ENCODE data around the gene EWSR1. TPM values are rescaled to one million over a fixed set of nuclear protein-coding genes. Genes with fewer than 3 reads are reported as not detected.

EWSR1 gene
- total and polyA plus RNA-seq, 2 donors (not counting 1 experiment from before 2014, with no cell fraction given), result 281 to 295 TPM

DNA sequence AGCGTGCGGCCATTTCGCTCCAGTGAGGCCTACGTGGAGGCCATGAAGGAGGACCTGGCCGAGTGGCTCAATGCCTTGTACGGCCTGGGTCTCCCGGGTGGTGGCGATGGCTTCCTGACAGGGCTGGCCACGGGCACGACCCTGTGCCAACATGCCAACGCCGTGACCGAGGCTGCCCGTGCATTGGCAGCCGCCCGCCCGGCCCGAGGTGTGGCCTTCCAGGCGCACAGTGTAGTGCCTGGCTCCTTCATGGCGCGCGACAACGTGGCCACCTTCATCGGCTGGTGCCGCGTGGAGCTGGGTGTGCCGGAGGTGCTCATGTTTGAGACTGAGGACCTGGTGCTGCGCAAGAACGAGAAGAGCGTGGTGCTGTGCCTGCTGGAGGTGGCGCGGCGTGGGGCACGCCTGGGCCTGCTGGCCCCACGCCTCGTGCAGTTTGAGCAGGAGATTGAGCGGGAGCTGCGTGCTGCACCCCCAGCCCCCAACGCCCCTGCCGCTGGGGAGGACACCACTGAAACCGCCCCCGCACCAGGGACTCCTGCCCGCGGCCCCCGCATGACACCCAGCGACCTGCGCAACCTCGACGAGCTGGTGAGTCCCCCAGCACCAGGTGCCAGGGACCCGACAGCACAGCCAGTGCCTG is 40.2 kb downstream of the EWSR1 start:
- Histone ChIP-seq H3K27me3 (replicated peaks in 1 of 4; ENCODE audit: control extremely low read depth in 1 of 4, control insufficient read depth in 3 of 4, insufficient read depth in 4 of 4, low read length in 3 of 4) (peaks cover 0 to 62% (median 26%) of the 10 kb centered on the region in 4 experiments), H2AFZ (ENCODE audit: insufficient read depth, low read depth, low read length, poor library complexity, severe bottlenecking) (no peak overlapping the region), H4K20me1 (ENCODE audit: control insufficient read depth, insufficient read depth, low read length, poor library complexity, severe bottlenecking) (peaks cover under 1% of the 10 kb centered on the region), H3K27ac (ENCODE audit: low read length in 2 of 2) (no peak overlapping the region), H3K4me2 (replicated peaks; ENCODE audit: low read depth, low read length, poor library complexity, severe bottlenecking) (no peak overlapping the region), H3K4me1 (ENCODE audit: control insufficient read depth in 2 of 2, insufficient read depth in 2 of 2, low read length in 2 of 2) (peaks cover 22 to 35% of the 10 kb centered on the region in 2 donors), H3K4me3 (ENCODE audit: control extremely low read depth in 1 of 5, extremely low read depth in 1 of 5, insufficient read depth in 1 of 5, low read depth in 2 of 5, low read length in 4 of 5) (no peak overlapping the region), H3K9me3 (ENCODE audit: control extremely low read depth in 1 of 3, control insufficient read depth in 2 of 3, insufficient read depth in 1 of 3, low read length in 2 of 3) (peaks cover 0 to 22% (median 0%) of the 10 kb centered on the region in 3 donors), H3K36me3 (replicated peaks in 1 of 2; ENCODE audit: control extremely low read depth in 1 of 2, control insufficient read depth in 1 of 2, extremely low read depth in 1 of 2, insufficient read depth in 2 of 2, low read length in 1 of 2) (no peaks in the 10 kb centered on the region), H3K79me2 (ENCODE audit: control insufficient read depth, insufficient read depth, low read length) (peaks cover 2% of the 10 kb centered on the region), H3K9ac (ENCODE audit: low read length) (no peak overlapping the region)
- TF ChIP-seq EZH2 (IDR thresholded peaks at IDR 0.05; ENCODE audit: borderline replicate concordance, insufficient read depth, low read depth, low read length, poor library complexity, severe bottlenecking) (no peak), CTCF (IDR thresholded peaks at IDR 0.05) (no peak)
- Mint-ChIP-seq H3K4me3 (no peak overlapping the region), H3K9me3 (ENCODE audit: insufficient read depth) (no peaks in the 10 kb centered on the region), H3K4me1 (peaks cover 30% of the 10 kb centered on the region), H3K27ac (no peak overlapping the region), H3K27me3 (peaks cover 37% of the 10 kb centered on the region)
- WGBS (ENCODE audit: insufficient coverage), result 89% methylated on average over 49 of the region's 50 CpGs
- no peak for DNase-seq
- ATAC-seq (ENCODE audit: low read depth), result no peak
- ChIA-PET CTCF (no interaction called here), POLR2A (no interaction called here)
- intact Hi-C loops (cut with micrococcal nuclease), result no loop called here

DNA sequence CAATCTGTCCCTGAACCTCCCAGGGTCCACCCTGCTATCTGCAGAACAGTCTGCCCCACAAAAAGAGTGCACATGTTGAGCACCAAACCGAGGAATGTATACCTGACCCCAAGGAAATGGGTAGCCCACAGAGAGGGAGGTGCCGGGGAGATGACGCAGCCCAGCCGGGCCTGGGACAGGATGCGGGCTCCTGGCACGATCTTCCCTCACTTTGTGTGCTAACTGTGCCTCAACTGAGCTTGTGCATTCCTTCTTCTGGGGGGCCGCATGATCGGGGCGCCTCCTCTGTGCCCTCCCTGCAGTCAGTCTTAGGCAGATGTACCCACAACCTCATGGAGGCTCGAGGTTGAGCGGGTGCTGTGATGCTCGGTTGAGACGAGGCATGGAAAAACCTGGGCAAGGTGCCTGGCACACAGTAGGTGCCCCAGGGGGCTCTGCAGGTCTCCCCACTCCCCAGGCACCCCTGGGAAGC is 40.8 kb downstream of the EWSR1 start:
- WGBS (ENCODE audit: insufficient coverage), result 79% methylated on average over 13 of the region's 13 CpGs
- Histone ChIP-seq H2AFZ (ENCODE audit: insufficient read depth, low read depth, low read length, poor library complexity, severe bottlenecking) (no peak overlapping the region), H3K79me2 (ENCODE audit: control insufficient read depth, insufficient read depth, low read length) (peaks cover 2% of the 10 kb centered on the region), H3K9ac (ENCODE audit: low read length) (no peak overlapping the region), H3K4me1 (ENCODE audit: control insufficient read depth in 2 of 2, insufficient read depth in 2 of 2, low read length in 2 of 2) (peaks cover 27 to 40% of the 10 kb centered on the region in 2 donors), H3K4me2 (replicated peaks; ENCODE audit: low read depth, low read length, poor library complexity, severe bottlenecking) (no peak overlapping the region), H3K4me3 (ENCODE audit: control extremely low read depth in 1 of 5, extremely low read depth in 1 of 5, insufficient read depth in 1 of 5, low read depth in 2 of 5, low read length in 4 of 5) (no peak overlapping the region), H3K27ac (ENCODE audit: low read length in 2 of 2) (no peak overlapping the region), H3K9me3 (ENCODE audit: control extremely low read depth in 1 of 3, control insufficient read depth in 2 of 3, insufficient read depth in 1 of 3, low read length in 2 of 3) (peaks cover 0 to 27% (median 0%) of the 10 kb centered on the region in 3 donors), H3K27me3 (replicated peaks in 1 of 4; ENCODE audit: control extremely low read depth in 1 of 4, control insufficient read depth in 3 of 4, insufficient read depth in 4 of 4, low read length in 3 of 4) (peaks cover 0 to 68% (median 30%) of the 10 kb centered on the region in 4 experiments), H4K20me1 (ENCODE audit: control insufficient read depth, insufficient read depth, low read length, poor library complexity, severe bottlenecking) (peaks cover 4% of the 10 kb centered on the region), H3K36me3 (replicated peaks in 1 of 2; ENCODE audit: control extremely low read depth in 1 of 2, control insufficient read depth in 1 of 2, extremely low read depth in 1 of 2, insufficient read depth in 2 of 2, low read length in 1 of 2) (no peaks in the 10 kb centered on the region)
- TF ChIP-seq CTCF (IDR thresholded peaks at IDR 0.05) (no peak), EZH2 (IDR thresholded peaks at IDR 0.05; ENCODE audit: borderline replicate concordance, insufficient read depth, low read depth, low read length, poor library complexity, severe bottlenecking) (no peak)
- no peak overlapping the region for H3K27ac Mint-ChIP-seq
- POLR2A ChIA-PET, result no interaction called here
- H3K4me3 Mint-ChIP-seq, result no peak overlapping the region
- DNase-seq (no peak), ATAC-seq (ENCODE audit: low read depth) (no peak)
- no peaks in the 10 kb centered on the region for H3K9me3 Mint-ChIP-seq (ENCODE audit: insufficient read depth)
- peaks cover 34% of the 10 kb centered on the region for H3K4me1 Mint-ChIP-seq
- intact Hi-C loops (cut with micrococcal nuclease), result no loop called here
- CTCF ChIA-PET, result no interaction called here
- H3K27me3 Mint-ChIP-seq, result peaks cover 41% of the 10 kb centered on the region

Data from B cell (primary cell).